Epithelial cell of esophagus (primary cell): ENCODE data around the gene ROBO1.

Experiments
- DNase-seq: peaks from one replicate; pipeline ENCODE4 v3.0.0; 2010; ENCODE audit warnings: low read depth
- H3K4me3 ChIP-seq: 2 replicates; pipeline ENCODE4 v1.5.1; 2011; ENCODE audit warnings: mild to moderate bottlenecking, low read length, control low read depth
- TF ChIP-seq, protein P1 (sequence below): IDR thresholded peaks from 2 replicates; pipeline ENCODE4 v1.5.1; 2011; ENCODE audit warnings: low read depth, mild to moderate bottlenecking, low read length, control low read depth, inconsistent platforms; ENCODE audit not compliant: insufficient read depth; ENCODE audit errors: missing control alignments

Gene ROBO1

DNA sequence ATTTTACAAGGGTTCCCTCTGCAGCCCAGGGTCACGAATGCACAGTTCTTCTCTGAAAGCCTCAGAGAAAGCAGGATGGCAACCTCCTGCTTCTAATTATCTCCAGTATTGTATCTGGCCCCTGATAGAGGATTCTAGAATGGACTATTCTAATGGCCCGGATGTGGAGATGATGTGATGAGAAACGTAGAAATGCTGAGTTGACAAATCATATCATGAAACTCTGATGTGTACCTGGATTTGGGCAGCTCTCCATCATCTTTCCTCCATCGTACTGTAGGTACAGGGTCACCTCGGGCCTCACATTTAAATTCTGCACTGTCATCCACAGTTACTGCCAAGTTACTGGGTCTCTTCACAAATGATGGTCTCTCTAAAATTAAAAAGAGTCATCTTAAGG is 1050.8 kb downstream of the ROBO1 start:
- TF ChIP-seq, protein P1, sequence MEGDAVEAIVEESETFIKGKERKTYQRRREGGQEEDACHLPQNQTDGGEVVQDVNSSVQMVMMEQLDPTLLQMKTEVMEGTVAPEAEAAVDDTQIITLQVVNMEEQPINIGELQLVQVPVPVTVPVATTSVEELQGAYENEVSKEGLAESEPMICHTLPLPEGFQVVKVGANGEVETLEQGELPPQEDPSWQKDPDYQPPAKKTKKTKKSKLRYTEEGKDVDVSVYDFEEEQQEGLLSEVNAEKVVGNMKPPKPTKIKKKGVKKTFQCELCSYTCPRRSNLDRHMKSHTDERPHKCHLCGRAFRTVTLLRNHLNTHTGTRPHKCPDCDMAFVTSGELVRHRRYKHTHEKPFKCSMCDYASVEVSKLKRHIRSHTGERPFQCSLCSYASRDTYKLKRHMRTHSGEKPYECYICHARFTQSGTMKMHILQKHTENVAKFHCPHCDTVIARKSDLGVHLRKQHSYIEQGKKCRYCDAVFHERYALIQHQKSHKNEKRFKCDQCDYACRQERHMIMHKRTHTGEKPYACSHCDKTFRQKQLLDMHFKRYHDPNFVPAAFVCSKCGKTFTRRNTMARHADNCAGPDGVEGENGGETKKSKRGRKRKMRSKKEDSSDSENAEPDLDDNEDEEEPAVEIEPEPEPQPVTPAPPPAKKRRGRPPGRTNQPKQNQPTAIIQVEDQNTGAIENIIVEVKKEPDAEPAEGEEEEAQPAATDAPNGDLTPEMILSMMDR = no peak
- H3K4me3 ChIP-seq = no peak overlapping the region
- DNase-seq = no peak

DNA sequence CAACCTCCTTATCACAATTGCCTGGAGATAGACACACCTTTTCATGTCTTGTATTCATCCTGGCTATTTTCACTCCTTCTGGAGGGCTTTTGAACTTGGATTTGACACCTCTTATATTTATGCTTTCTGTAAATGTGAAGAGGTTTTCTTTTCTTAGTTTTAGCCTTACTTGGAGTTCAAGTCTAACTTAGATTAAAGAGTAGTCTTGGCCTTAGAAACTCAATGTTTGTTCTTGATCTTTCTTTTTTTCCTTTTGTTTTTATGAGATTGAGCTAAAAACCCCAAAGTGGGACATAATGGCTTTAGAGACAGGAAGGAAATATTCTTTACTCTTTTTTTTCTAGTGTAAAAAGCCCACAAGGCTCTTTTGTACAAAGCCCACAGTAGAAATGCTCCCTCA is 1054.9 kb downstream of the ROBO1 start:
- TF ChIP-seq, protein P1 = no peak
- no peak for DNase-seq
- no peak overlapping the region for H3K4me3 ChIP-seq

DNA sequence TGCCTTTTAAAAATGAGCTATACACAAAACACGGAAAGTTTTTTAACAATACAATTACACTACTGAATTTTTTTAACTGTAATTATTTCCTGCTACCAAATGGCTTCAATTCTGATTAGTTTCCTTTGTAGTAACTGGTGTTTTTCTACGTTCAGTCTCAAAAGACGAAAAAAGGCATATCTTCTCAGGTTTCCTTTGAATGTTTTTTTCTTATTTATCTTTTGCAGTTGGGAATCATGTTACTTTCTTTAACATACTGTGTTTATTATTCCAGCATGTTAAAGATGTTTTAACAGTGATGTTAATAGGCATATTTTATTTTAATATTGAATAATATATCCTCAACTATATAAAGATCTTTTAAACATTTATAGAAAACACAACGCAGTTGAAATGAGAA is 1055.5 kb downstream of the ROBO1 start:
- TF ChIP-seq, protein P1 = no peak
- DNase-seq = no peak
- H3K4me3 ChIP-seq = no peak overlapping the region

DNA sequence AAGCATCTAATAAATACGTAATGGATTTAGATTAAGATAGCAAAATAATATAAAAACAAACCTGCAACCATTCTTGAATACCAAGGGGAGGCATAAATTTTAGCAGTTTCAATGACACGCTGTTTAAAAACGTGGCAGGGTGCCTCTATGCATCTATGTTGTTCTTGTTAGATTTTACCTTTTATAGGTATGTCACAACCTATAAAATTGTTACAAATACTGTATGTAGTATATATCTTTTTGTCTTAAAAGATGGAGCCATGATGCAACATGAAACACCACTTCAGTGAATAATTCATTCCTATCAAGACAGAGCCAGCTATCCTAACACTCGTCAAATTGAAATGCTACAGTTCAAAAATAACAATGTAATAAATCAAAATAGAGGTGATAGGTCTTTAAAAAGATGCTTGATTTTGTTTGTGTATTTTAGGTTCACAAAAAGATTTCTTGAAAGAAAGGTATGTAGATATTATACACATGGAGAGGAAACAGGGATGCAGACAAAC is 1059.2 kb downstream of the ROBO1 start:
- no peak for DNase-seq
- H3K4me3 ChIP-seq = no peak overlapping the region
- TF ChIP-seq, protein P1 = no peak

DNA sequence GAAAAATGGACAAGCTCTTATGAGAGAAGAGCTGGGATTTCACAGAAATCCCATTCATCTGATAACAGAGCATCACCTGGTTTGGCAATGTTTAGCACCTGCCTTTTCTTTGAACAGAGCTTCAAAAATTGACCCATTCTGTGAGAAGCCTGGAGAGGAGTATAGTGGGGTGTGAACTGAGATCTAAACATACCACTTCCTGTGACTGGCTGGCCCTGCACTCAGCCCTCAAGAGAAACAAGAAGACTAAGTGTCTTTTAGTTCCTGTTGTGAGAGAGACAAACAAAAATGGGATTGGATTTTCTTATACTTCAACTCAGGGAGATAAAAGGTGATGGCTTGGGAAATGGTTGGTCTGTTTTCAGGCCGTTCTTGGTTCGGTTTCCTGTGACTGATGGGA is 1060.2 kb downstream of the ROBO1 start:
- no peak overlapping the region for H3K4me3 ChIP-seq
- TF ChIP-seq, protein P1 = no peak
- no peak for DNase-seq

DNA sequence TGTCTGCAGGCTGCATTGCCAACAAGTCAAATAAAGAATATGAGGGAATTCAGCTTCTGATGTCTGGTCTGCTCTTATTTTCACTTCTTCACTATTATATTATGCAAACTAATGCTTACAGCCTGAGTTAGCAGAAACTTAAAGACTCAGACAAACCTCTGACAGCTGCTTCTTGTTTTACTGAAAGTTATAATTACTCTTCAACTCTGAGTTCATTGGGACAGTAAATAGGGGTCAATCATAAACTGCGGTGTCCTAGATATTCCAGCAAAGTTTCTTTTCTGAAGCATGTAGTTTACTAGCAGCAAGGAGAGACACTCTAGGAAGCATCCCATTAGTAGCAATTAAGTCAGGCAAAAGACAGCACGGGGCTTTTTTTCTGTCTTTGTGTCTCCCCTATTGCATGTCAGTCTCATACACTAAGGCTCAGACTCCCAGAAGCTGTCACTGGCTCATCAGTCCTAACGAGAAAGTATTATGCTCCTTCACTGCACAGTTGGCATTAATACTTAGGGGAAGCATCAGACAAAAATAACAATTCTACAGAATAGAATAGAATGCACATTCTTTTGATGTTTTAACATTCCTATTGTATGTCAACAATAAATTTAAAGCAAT is 1060.8 kb downstream of the ROBO1 start:
- DNase-seq = no peak
- H3K4me3 ChIP-seq = no peak overlapping the region
- TF ChIP-seq, protein P1 = no peak

DNA sequence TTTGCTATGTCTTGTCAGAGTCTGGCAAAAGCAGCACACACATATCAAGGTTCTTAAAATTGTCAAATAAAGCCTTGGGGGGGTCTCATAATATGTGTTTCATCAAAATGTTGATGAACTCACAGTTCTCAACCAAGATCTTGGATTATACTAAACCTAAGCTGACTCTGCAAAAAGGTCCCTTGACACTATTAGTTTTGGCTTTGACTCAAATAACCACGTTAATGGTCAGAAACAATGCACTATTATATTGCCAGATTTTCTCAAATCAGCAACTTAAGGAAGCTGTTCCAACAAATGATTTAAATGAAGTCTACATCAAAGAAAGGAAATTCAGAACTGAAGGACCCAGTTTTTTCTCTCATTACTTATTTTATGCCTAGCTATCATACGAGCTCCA is 1063.9 kb downstream of the ROBO1 start:
- H3K4me3 ChIP-seq = no peak overlapping the region
- TF ChIP-seq, protein P1 = no peak
- DNase-seq = no peak
